EH (cell line): ENCODE measurements around the gene LSM7.
A peak's percentile ranks its signal among the peaks of the same experiment; 100 is the strongest.

Source experiments
- DNase-seq: peaks from one replicate; pipeline ENCODE4 v3.0.0-alpha.2; 2015; ENCODE audit warnings: low read depth

Gene LSM7

DNA sequence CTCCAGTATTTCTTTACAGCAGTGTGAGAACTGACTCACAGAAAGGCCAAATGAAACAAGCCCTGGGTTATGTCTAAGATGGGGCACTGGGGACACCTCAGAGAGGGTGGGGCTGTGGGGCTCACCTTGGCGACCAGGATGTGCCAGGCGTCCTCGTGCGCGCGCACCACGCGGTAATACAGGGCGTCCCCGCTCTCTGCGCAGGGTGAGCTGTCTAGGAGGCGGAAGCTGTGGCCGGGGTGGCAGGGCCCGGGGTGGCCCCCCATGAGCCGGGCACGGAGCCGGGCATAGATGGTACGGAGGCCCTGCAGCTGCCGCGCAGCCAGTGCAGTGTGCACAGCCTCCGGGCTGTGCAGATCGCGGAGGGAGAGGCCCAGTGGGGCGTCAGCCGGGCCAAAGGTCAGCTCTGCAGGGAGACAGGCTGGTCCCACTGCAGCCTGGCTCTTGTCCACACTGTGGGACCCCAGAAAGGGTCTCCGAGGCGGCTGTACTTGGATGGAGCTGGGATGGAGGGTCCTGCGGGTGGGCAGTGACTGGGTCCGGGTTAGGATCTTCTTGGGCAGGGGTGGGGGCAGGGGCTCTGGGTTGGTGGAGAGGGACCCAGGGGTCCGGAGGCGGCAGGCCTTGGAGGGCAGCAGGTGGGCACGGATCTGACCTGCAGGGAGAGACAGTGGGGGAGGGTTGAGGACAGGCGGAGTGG is 49.8 kb downstream of the LSM7 start:
- no peak for DNase-seq

- DNase-seq, result no peak
These were observed 51.2 kb downstream of the LSM7 start for GRCh38 chr19:2277138-2277537.

DNA sequence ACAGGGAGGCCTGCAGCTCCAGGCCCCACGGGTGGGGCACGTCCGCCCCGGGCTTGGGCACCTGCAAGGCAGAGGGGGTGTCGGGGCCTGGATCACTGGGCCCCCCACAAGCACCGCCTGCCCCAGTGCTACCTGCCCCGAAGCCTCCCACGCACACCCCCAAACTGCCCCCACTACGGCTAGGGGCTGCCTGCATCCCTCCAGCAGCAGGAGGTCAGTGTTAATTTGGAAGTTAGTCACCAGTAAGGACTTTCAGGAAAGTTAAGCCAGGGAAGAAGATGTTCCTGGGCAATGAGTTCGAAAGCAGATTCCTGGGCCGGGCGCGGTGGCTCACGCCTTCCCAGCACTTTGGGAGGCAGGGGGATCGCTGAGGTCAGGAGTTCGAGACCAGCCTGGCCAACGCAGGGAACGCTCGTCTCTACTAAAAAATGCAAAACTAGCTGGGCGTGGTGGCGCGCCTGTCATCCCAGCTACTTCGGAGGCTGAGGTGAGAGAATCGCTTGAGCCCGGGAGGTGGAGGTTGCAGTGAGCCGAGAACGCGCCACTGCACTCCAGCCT is 51.9 kb downstream of the LSM7 start:
- DNase-seq, result no peak

- DNase-seq, result no peak
These were observed 52.6 kb downstream of the LSM7 start for GRCh38 chr19:2275588-2276428.

- DNase-seq, result peak; percentile 77
These were observed 53.4 kb downstream of the LSM7 start for GRCh38 chr19:2274931-2275535.

GRCh38 chr19:2274185-2274711 is 54.1 kb downstream of the LSM7 start:
- peak; percentile 37 for DNase-seq

DNA sequence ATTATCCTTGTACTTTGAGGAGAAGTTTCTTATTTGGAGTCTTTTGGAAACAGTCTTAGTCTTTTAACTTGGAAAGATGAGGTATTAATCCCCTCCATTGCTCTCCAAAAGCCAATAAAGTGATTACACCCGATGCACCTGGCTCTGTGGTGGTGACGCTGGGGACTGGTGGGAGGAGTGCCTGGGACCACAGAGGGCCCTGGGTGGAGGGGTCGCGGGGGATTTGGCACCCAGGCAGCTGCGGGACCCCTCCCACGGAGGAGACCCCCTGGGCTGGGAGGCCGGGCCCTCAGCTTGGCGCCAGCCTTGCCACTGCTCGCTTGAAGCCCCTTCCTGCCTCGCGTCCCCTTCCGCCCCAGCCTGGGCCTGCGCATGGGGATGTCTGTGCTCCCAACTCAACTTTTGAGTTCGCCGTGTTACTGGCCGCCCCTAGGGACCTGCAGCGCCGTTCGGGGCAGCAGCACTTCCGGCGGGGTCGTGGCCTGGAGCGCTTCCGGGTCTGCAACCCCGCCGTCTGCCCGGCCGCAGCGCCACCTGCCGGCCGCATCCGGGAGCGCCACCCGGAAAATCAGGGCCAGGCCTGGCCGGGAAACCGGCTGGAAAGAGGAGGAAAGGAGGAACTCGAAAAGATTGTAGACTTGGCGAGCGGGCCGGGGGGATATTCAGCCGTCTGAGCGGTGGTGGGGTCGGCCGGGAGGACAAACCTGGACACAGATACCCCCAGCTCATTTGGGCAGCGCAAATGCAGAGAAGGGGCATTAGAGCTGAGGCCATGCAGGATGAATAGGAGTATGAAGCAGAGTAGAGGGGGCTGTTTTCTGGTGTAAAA is 54.8 kb downstream of the LSM7 start:
- DNase-seq, result peak; percentile 76
